Fibroblast of peridontal ligament (primary cell): ENCODE results near the gene EFCAB13.

Source experiments
- DNase-seq: peaks from one replicate; pipeline ENCODE4 v3.0.0-alpha.2; 2010; ENCODE audit errors: extremely low read depth

Gene EFCAB13, protein sequence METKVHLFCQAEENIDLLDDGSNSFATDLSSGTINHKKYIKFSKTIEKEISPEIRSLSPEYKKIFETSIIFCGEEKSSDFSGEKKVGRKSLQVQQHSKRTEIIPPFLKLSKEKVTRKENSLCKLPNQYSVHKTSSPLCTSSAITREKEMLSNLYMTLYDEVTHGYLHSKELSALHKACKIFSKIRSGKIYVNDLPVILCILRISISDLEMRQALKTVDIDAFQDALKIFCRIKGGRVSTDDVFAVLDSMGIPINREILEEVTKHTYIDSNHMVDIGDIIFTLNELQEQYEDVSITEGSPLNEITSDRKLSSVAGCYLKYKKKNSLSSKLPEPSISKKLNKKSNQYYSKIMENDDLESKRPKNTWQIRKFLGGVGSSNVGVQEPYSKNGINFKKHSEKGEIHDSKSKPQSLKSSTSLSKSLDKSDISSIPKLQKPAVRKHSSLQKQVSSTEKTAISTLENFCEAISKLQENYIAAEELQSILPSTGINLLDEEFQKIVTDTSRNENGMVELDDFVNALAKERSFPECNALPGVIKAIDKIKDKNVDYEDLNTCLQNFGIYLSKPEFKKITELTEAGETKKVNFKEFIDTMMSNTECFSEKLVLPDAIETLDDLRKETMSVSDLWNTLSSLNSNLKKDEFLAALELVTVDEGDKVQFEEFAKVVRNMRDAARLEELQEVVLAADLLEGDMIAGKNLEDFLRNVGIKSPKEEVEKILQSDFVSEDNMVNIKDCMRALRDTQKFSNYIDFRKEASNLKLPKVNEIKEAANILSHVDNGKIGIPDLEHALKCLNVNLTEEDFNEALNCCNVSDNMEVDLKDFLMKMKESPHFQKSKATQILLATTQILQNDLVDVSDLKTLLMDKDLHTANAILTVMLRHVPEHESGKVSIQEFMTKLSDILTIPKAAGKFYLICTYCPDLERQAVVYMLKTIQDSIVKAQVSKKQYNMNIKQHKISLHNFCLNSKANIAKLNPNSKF

DNA sequence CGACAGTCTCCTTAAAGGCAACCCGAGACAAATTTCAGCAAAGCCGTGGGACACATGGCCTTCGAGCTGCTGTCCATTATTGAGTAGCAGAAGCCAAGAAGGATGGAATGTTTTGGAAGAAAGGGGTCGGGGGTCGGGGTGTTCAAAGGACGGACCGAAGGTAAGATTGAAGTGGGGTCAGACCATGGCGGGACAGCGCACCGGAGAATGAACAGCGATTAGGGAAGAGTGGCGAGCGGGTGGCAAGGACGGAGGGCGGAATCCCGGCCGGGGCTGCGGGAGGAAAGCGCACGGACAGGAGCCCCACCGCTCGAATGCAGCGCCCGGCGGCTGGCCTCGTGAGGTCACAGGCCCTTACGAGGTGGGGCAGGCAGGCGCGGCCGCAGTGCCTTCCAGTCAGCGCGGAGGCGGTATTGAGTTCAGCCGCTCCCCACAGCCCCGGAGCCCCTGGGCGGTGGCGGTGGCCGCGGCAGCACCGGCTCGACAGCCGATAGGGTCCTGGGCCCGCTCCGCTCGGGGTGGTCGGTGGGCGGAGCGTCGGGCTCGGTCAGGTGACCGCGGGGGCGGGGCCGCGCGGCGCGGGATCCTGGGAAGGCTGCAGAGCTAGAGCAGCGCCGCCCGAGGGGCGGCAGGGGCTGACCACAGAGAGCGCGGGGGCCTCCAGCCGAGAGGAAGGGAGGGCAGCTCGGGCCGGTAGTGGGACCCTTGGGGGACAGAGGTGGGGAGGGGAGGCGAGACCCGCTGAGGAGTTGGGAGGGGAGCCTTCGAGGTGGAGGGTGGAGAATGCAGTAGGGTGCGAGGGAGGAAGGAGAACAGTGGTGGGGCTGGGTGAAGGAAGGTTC is at the start of gene EFCAB13:
EFCAB13 (plus strand) TSS at position 574 of the 842 bp plus-strand sequence. CDS start 4,399 bp downstream, outside the sequence.
- DNase-seq: peak; percentile 64

DNA sequence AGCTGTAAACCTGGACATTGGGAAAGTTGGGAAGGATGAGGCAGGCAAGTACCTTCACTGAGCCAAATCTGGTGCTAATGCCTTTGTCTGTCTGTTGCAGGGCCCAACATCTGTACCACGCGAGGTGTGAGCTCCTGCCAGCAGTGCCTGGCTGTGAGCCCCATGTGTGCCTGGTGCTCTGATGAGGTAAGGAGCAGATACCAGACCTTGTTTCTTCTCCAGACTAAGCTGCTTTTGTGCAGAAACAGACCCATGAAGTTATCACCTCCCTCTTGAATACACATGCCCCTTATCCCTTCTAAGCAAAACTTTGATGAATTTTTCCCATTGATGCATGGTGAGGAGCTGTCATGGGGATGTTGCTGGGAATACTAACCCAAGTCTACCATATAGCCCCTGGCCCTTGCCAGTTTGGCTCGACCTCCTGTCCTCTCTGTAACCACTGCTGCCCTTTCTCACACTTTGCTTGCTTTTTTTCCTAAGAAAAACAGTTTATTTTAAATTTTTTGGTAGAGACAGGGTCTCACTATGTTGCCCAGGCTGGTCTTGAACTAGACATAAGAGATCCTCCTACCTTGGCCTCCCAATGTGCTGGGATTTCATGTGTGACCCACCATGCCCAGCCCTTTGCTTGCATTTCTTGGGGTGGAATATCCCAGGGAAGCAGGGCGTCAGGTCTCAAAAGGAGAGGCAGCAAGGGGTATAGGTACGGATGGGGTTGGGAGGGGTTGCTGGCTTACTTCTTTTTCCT is 49.3 kb upstream of the EFCAB13 start:
- no peak for DNase-seq

DNA sequence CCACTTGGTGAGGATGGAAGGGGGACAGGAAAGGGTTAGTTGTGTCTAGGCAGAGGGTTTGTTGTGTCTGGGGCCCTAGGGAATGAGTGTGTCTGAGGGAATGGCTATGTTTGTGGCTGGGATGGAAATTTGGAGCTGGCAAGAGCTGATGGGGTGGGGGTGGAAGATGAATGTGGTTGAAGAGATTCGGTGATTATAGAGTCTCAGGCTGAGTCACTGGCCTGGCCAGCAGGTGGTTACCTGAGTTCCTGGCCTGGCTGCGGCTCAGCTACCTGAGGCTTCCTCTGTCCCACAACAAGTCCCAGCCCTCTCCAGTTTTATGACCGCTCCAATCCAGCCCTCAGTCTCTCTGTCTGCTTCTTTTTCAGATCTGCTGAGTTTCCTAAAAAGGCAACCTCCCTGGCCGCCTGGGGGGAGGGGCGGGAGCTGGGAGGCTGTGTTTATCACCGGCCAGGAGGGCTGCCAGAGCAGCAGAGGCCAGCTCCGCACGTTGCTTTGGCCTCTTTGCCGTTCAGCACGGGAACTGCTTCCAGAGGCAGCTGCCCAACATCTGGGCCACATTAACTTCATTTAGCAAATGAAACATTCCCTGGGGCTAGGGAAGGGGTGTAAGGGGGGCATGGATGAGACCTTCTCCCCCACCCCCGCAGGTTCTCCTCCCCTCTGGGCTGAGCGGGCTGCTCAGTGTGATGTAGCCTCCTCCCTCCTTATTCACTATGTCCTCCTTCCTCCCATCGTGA is 48.3 kb upstream of the EFCAB13 start:
- peak; percentile 97 for DNase-seq

GRCh38 chr17:47276444-47276843 is 47.3 kb upstream of the EFCAB13 start:
- peak; percentile 18 for DNase-seq

GRCh38 chr17:47276868-47277267 is 46.9 kb upstream of the EFCAB13 start:
- peak; percentile 94 for DNase-seq

GRCh38 chr17:47277921-47278320 is 45.8 kb upstream of the EFCAB13 start:
- DNase-seq: peak; percentile 48

DNA sequence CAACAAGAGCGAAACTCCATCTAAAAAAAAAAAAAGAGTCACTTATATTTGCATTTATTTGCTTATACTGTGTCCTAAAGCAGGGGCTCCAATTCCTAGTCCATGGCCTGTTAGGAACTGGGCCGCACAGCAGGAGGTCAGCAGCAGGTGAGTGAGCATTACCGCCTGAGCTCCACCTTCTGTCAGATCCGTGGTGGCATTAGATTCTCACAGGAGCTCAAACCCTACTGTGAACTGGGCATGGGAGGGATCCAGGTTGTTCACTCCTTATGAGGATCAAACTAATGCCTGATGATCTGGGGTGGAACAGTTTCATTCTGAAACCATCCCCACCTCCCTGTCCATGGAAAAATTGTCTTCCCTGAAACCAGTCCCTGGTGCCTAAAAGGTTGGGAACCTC is 45.2 kb upstream of the EFCAB13 start:
- DNase-seq: no peak

- peak; percentile 98 for DNase-seq
These were observed 44.5 kb upstream of the EFCAB13 start for GRCh38 chr17:47279062-47279801.

GRCh38 chr17:47280072-47280811 is 43.5 kb upstream of the EFCAB13 start:
- DNase-seq: peak; percentile 59

GRCh38 chr17:47281216-47281615 is 42.5 kb upstream of the EFCAB13 start:
- no peak for DNase-seq

DNA sequence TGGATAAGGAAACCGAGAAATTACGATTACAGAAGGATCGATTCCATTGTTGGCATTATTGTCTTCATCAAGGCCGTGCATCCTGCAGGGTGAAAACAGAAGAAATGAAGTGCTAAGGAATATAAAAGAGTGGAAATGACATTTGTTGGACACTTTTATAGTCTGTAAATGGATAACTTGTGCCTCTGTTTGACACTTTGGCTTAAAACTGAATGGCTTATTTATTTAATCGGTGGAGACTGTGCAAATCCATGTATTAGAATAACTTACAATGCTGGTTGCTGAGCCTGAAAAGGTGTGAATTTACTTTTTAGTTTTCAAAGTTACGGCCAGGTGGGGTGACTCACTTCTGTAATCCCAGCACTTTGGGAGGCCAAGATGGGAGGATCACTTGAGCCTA is 38.8 kb upstream of the EFCAB13 start:
- DNase-seq: no peak

- peak; percentile 68 for DNase-seq
These were observed 37.4 kb upstream of the EFCAB13 start for GRCh38 chr17:47286198-47286914.

DNA sequence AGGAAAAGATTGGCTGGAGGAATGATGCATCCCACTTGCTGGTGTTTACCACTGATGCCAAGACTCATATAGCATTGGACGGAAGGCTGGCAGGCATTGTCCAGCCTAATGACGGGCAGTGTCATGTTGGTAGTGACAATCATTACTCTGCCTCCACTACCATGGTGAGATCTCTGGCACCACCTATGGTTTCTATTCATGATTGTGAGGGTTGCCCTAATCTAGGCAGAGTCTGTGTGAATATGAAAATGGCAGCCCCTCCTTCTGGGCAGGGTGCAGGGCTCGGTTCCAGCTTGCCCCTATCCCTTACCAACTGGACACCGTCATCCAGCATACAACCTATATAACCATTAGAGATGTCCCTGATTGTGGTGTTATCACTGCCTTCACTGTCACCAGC is 36.7 kb upstream of the EFCAB13 start:
- DNase-seq: no peak

DNA sequence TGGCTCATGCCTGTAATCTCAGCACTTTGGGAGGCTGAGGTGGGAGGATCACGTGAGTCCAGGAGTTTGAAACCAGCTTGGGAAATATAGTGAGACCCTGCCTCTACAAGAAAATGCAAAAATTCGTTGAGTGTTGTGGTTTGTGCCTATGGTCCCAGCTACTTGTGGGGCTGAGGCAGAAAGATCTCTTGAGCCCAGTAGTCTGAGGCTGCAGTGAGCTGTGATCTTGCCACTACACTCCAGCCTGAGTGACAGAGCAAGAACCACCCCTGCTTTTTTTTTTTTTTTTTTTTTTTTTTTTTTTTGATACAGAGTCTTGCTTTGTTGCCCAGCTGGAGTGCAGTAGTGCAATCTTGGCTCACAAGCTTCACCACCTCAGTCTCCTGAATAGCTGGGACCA is 36.1 kb upstream of the EFCAB13 start:
- no peak for DNase-seq

DNA sequence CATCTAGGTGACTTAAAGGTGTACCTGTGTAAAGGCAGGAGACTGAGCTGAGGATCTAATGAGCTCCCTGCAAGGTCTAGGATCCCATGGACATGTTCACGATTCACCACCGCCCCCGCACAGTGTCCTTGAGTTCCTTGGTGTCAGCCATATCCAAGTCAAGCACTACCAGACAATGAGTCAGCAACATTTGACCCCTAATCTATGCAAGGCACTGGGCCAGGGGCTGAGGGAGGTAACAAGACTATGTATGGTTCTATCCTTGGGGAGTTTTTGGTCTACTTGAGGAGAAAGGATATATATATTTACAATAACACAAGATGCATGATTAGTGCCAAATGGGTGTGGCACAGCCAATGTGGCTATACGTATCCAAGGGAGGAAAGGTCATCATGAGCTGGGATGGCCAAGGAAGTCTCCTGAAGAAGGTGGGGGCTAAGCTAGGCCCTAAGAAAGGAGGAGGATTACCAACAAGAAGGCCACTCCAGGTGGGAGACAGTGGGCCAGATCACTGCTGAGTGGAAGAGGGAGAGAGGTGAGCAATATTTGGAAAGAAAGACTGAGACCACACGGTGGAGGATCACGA is 35.1 kb upstream of the EFCAB13 start:
- DNase-seq: peak; percentile 21

GRCh38 chr17:47289302-47289701 is 34.5 kb upstream of the EFCAB13 start:
- DNase-seq: no peak

GRCh38 chr17:47290870-47291241 is 32.9 kb upstream of the EFCAB13 start:
- DNase-seq: no peak
